Nucleus accumbens (tissue), 56 donors: ENCODE data around the gene SDC3.

Experiments
- DNase-seq, 56 donors: peaks; one replicate each; lab custom pipeline; 2025; lab: John Stamatoyannopoulos, UW

Gene SDC3

GRCh38 chr1:30837653-30838052 is 70.9 kb downstream of the SDC3 start:
- DNase-seq = no peak

GRCh38 chr1:30834253-30834652 is 74.3 kb downstream of the SDC3 start:
- no peak for DNase-seq

- DNase-seq = no peak
Measured at GRCh38 chr1:30830537-30830936, 78.0 kb downstream of the SDC3 start.

GRCh38 chr1:30829889-30830288 is 78.7 kb downstream of the SDC3 start:
- no peak for DNase-seq

- peak in 1 of 56 donors; percentile 59 for DNase-seq
Measured at GRCh38 chr1:30824736-30825429, 83.7 kb downstream of the SDC3 start.

GRCh38 chr1:30823969-30824735 is 84.4 kb downstream of the SDC3 start:
- DNase-seq = peak; percentile 80 to 99 (median 96)

- DNase-seq = peak in 8 of 56 donors; percentile 40 to 67 (median 60)
Measured at GRCh38 chr1:30823627-30823968, 85.0 kb downstream of the SDC3 start.

GRCh38 chr1:30822966-30823581 is 85.5 kb downstream of the SDC3 start:
- peak in 3 of 56 donors; percentile 16 to 52 (median 31) for DNase-seq

- DNase-seq = no peak
Measured at GRCh38 chr1:30822006-30822405, 86.6 kb downstream of the SDC3 start.

- DNase-seq = peak in 6 of 56 donors; percentile 16 to 30 (median 28)
Measured at GRCh38 chr1:30820299-30820698, 88.3 kb downstream of the SDC3 start.
